Fibroblast of lung (primary cell): ENCODE measurements around the gene LHX5.

ENCODE experiments used
- EZH2 ChIP-seq: IDR thresholded peaks from 2 replicates; pipeline ENCODE4 v1.5.1; 2012; ENCODE audit warnings: low read length, control low read depth, mild to moderate bottlenecking; ENCODE audit errors: missing control alignments
- TF ChIP-seq, protein P1 (sequence below), 2 donors: IDR thresholded peaks in 1 of 2; conservative IDR thresholded peaks in 1 of 2; 1 replicate in 1 of 2; 2 replicates in 1 of 2; pipeline ENCODE4 v1.5.1; 2011 to 2012; ENCODE audit warnings: low read length in 2 of 2, control low read depth in 1 of 2, inconsistent platforms in 1 of 2, low read depth in 1 of 2, mild to moderate bottlenecking in 1 of 2

DNA sequence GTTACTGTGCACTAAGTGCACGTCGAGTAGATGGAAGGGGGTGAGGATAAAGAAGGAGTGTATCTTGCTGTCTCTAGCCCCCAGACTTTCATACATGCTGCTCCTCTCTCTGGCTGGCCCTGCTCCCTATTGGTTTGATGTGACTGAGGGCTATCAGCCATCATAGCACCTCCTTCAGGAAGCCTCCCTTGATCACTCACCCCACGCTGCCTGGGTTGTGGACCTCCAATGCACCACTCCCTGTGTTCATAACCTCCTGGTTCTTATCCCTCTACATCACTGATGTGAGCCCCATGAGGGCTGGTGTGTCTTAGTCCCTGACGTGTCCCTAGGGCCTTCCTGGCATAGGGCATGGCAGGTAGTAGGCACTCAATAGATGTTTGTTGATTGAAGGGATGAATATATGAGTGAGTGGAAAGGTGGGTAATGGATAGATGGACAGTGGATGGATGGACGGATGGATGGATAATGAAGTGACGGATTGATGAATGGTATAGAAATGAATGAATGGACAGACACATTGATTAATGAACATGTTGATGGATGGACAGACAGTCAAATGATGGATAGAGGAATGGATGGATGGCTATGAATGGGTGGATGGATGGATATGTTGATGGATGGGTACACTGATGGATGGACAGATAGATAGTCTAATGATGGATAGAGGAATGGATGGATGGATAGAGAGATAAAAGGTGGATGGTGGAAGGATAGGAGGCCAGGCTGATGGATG, 34.5 kb downstream of the LHX5 start:
- no peak for TF ChIP-seq EZH2
- TF ChIP-seq, protein P1, sequence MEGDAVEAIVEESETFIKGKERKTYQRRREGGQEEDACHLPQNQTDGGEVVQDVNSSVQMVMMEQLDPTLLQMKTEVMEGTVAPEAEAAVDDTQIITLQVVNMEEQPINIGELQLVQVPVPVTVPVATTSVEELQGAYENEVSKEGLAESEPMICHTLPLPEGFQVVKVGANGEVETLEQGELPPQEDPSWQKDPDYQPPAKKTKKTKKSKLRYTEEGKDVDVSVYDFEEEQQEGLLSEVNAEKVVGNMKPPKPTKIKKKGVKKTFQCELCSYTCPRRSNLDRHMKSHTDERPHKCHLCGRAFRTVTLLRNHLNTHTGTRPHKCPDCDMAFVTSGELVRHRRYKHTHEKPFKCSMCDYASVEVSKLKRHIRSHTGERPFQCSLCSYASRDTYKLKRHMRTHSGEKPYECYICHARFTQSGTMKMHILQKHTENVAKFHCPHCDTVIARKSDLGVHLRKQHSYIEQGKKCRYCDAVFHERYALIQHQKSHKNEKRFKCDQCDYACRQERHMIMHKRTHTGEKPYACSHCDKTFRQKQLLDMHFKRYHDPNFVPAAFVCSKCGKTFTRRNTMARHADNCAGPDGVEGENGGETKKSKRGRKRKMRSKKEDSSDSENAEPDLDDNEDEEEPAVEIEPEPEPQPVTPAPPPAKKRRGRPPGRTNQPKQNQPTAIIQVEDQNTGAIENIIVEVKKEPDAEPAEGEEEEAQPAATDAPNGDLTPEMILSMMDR (conservative IDR thresholded peaks at IDR 0.05 in 1 of 2, IDR thresholded peaks at IDR 0.05 in 1 of 2; ENCODE audit: low read depth in 1 of 2, low read length in 2 of 2): no peak
